ENCODE measurements around the gene DOCK10.
"Not testable (repeated sequence)": the region's sequence is repeated elsewhere in the genome, so short reads cannot be mapped to it uniquely, and the experiment has no call there.

Gene DOCK10

DNA sequence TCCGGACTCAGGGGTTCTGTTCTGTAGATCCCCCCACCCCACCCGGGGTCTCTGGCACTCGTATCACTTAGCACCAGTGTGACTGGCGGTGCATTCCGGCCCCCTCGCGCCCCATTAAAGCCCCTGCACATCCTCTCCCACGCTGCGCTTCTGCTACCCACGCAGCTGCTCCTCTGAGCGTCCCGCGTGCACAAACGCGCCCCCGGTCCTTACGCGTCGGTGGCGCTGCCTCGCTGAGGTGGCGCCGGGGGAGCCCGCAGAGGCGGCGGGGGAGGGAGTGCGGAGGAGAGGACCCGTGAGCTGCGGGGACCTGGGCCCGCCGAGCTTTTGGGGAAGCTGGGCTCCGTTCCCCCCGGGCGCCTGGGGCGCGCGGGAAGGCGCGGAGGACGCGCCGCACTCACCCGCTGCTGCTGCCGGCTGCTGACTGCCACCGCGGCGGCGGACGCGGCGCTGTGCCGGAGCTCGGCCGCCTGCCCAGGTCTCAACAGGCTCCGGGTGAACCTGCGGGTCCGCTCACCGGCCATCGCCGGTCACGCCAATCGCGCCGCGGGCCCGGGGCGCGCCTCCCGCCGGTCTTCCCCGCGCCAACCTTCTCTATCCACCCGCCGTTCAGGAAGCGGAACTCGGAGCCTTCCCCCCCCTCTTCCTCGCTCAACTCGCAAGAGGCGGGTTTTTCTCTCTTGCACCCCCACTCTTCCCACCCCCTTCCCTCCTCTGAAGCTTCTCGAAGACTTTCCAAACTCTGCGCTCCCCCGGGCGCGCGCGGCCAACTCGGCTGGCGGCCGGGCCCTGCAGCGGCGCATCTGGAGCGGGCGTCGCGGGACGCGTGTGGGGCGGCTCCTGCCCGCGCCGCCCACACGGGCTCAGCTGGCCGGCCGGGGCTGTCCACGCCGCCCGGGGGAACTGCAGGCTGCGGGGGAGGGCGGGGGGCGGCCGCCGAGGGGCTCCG lies at the start of gene DOCK10:
TSS of gene DOCK10 (minus strand) at position 618 of the 949 bp plus-strand sequence. CDS start at position 524, 94 bp downstream.
- DNase-seq (ENCODE audit: low spot score) = peak; percentile 87

GRCh38 chr2:225091336-225091735 lies 49.1 kb upstream of the DOCK10 start:
- DNase-seq (ENCODE audit: low spot score) = peak; percentile 81

DNA sequence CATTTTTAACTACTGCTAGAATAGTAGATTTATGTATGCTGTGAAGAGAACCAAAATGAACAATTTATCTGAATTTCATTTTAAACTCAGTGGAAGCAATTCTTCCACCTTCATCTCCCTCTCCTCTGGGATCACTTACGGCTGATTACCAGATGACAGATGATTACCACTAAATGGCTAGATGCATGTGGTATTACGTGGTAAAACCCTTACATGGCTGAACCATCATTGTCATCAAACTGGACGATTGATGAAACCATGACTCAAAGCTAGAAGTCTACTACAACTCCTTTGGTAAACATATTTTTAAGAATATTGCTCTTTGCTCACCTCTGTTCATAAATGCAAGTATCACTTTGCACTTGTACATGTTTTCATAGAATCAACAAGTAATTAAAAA lies 48.5 kb upstream of the DOCK10 start:
- no peak for DNase-seq (ENCODE audit: low spot score)

GRCh38 chr2:225086915-225087314 lies 44.6 kb upstream of the DOCK10 start:
- DNase-seq (ENCODE audit: low spot score) = no peak

GRCh38 chr2:225086439-225086838 lies 44.2 kb upstream of the DOCK10 start:
- DNase-seq (ENCODE audit: low spot score) = no peak

- no peak for DNase-seq (ENCODE audit: low spot score)
Measured at GRCh38 chr2:225083276-225083675, 41.0 kb upstream of the DOCK10 start.

DNA sequence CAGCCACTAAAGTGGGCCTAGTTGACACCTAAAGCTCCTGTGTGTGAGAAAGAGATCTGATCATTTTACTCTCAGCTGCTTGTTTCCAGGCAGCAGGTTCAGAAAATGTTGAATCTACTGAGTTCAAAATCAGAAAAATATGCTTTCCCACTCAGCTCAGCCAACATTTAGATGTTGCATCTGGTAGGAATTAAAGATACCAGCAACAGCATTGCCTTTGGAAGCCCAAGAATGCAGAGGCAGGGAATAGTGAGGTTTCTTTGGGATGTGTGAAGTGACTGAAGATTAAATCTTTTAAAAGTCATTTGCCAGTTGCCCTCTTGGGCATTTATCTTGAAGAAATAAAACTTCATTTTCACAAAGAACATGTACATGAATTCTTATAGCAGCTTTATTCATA lies 33.9 kb upstream of the DOCK10 start:
- DNase-seq (ENCODE audit: low spot score) = peak; percentile 78

DNA sequence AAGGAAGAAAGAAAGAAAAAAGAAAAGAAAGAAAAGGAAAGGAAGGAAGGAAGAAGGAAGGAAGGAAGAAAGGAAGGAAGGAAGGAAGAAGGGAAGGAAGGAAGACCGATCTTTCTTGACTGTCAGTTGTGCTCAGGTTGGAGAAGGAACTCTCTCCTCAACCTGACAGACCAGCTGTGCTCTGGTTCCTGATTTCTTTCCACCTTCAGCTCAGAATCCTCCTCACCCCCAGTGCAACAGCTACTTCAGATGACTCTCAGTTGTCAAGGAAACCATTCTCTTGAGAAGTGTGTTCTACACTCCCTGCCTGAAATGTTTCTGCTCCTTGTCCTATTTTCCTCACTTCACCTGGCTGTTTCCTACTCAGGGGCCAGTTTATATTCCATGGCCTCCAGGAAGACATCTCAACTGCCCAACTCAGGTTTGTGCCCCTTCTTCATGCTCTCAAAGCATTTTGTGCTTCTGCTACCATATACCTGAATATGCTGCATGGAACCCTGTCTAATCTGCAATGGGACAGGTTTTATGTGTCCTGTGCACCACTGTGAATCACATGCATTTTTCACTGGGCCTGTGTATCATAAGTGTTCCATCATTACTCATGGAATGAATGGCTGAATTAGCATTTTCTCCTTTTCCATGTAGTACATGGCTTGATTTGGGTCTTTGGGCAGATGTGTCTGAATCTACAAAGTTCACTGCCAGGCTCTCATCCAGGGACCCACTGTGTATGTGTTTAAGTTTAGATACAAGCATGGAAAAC lies 32.8 kb upstream of the DOCK10 start:
- DNase-seq (ENCODE audit: low spot score) = peak; percentile 17

- DNase-seq (ENCODE audit: low spot score) = no peak
Measured at GRCh38 chr2:225074366-225074765, 32.1 kb upstream of the DOCK10 start.

GRCh38 chr2:225073198-225073597 lies 30.9 kb upstream of the DOCK10 start:
- DNase-seq (ENCODE audit: low spot score) = no peak

DNA sequence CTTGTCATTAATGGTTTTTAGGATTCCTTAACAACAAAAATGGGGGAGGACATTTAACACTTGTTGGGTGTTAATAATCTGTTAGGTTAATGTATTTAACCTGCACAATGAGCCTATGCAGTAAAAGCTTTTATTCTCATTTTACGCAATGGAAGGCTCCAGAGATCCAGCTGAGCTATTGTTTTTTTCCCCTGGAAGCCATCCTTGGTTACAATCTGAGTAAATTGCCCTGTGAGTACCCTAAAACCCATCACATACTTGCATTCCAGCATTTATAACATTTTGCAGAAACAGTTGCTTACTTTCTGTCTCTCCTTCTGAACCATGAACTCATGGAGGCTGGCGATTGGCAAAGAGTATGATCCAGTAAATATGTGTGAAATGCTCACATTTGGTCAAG lies 30.2 kb upstream of the DOCK10 start:
- DNase-seq (ENCODE audit: low spot score) = no peak

- no peak for DNase-seq (ENCODE audit: low spot score)
Measured at GRCh38 chr2:225070811-225071210, 28.5 kb upstream of the DOCK10 start.

GRCh38 chr2:225069966-225070365 lies 27.7 kb upstream of the DOCK10 start:
- DNase-seq (ENCODE audit: low spot score) = no peak

DNA sequence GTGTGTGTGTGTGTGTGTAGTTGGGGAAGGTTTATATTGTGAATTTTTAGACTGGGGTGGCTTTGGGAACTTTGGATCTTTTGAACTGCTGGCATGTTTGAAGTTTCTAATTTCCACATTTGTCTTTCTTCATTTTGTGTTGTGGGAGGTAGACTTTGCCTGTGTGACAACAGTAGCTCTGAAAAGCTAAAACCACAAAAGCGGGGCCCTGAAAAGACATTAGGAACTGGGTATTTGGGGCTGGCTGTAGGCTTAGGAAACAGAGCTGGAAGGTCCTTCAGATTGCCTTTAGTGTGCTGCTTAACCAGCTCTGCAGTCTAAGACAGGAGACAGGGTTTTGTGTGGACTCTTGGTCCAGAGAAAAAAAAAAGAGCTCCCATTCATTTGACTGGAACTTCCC lies 27.2 kb upstream of the DOCK10 start:
- no peak for DNase-seq (ENCODE audit: low spot score)

DNA sequence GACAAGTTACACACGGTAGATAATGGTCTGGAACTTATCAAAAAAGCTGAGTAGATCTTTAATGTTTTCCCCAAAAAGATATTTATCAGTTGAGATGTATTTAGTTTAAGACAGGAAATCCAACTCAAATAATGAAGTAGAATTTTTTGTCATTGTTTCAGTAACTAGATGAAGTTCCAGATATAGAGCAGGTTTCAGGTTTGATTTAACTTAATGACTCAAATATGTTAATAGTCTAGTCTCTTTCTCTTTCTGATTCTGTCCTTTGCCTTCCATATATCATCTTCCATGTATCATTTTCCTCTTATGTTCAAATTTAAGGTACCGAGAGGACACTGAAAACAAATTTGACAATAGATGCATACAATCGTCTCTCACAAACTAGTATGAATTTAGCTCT lies 23.6 kb upstream of the DOCK10 start:
- no peak for DNase-seq (ENCODE audit: low spot score)

GRCh38 chr2:225064928-225065327 lies 22.7 kb upstream of the DOCK10 start:
- DNase-seq (ENCODE audit: low spot score) = no peak

DNA sequence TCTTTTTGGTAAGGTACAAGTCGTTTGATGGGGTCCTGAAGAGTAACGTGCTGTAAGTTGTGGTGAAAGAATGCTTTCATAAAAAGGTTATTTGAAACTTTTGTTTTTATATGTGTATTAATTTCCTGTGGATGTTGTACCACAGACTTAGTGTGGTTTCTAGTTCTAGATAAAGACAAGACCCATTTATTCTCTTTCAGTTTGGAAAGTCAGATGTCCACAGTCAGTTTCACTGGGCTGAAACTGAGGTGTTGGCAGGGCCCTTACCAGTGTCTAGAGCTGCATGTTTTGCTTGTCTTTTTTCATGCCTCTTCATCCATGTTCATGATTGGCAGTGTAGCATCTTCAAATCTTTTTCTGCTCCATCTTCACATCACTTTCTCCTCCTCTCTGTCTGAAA lies 22.1 kb upstream of the DOCK10 start:
- no peak for DNase-seq (ENCODE audit: low spot score)

- no peak for DNase-seq (ENCODE audit: low spot score)
Measured at GRCh38 chr2:225056330-225057073, 14.2 kb upstream of the DOCK10 start.

- no peak for DNase-seq (ENCODE audit: low spot score)
Measured at GRCh38 chr2:225055714-225056113, 13.4 kb upstream of the DOCK10 start.

DNA sequence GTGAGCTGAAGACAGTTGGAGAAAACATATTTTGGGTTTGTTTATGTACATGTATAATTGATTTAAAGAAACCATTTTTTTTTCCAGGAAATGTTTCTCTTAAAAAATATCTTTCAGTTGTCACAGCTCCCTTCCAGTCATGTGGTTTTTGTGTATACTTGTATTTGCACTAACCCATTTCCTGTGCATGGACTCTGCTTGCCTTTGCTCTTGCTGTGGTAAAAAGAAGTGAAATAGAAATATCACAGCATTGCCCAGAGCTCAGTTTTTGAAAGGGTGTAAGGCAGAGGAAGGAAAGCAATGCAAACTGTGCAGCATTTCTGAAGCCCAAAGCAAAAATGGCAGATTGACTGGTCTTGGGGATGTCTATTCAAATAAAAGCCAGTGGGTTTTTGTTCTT lies 10.4 kb upstream of the DOCK10 start:
- no peak for DNase-seq (ENCODE audit: low spot score)

- not testable (repeated sequence) for DNase-seq (ENCODE audit: low spot score)
Measured at GRCh38 chr2:225047502-225047901, 5.2 kb upstream of the DOCK10 start.

- DNase-seq (ENCODE audit: low spot score) = no peak
Measured at GRCh38 chr2:225042800-225043167, 516 bp upstream of the DOCK10 start.
